Heart left ventricle (tissue), 13 donors: ENCODE measurements around the gene PIK3AP1.

ENCODE experiments used
- POLR2A ChIP-seq, 2 donors: fragments of 450-650 bp; IDR thresholded peaks; one replicate each; pipeline ENCODE4 v1.6.1; 2017; ENCODE audit warnings: antibody characterized with exemption in 2 of 2, mild to moderate bottlenecking in 2 of 2, moderate library complexity in 2 of 2
- TF ChIP-seq, protein P1 (sequence below), 12 donors: fragments of 200-600 bp; sonication (generic) in 4 of 12; IDR thresholded peaks; one replicate each; pipeline versions ENCODE4 v1.5.0 to v1.8.0; 2018 to 2022; ENCODE audit warnings: antibody characterized with exemption in 12 of 12, mild to moderate bottlenecking in 5 of 12
- donor health status: ischemic (EF 13 %, LVEDD 7.1; RV severe dilation, severe dysfunction).
- donor health status: DM: no; HTN: yes; CAD: no.
- donor health status: DM: no; HTN: no; CAD: no.
- donor health status: ischemic (EF 25% LVEDD 6.9; RV normal size, moderate dysfunction).
- donor health status: ischemic (EF 25% LVEDD 5.7; RV mildly dilated, moderate dysfunction).
- donor health status: ischemic (EF 35%, LVEDD 5.7; RV mildly dilated, moderate dysfunction).
- donor health status: nonischemic (EF 11% LVEDD 7.7; RV severe dilation, severe dysfunction).
- donor health status: DM: yes; HTN: yes; CAD: no.
- donor health status: PGD.
- donor health status: ischemic (EF 29% LVEDD 5.4; RV normal size, mild dysfunction).
- donor health status: nonischemic (EF 23%, LVEDD 6.1; RV moderate dilation, normal function).

DNA sequence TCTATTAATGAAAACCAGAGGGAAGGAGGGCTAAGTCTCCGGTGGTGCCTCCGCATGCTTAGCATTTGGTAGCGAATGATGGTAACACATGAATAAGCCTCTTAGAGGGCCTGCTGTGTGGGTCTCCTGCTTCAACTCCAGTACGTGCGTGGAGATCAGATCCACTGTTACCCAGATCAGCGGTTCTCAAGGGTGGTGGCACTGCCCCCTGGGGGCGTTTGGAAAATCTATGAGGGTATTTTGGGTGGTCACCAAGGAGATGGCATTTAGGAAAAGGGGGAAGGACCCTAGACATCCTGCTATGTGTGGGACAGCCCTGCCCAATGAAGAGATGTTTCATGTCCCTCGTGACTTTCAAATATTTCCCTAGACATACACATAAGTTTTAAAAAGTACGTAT lies 76.4 kb downstream of the PIK3AP1 start:
- TF ChIP-seq, protein P1, sequence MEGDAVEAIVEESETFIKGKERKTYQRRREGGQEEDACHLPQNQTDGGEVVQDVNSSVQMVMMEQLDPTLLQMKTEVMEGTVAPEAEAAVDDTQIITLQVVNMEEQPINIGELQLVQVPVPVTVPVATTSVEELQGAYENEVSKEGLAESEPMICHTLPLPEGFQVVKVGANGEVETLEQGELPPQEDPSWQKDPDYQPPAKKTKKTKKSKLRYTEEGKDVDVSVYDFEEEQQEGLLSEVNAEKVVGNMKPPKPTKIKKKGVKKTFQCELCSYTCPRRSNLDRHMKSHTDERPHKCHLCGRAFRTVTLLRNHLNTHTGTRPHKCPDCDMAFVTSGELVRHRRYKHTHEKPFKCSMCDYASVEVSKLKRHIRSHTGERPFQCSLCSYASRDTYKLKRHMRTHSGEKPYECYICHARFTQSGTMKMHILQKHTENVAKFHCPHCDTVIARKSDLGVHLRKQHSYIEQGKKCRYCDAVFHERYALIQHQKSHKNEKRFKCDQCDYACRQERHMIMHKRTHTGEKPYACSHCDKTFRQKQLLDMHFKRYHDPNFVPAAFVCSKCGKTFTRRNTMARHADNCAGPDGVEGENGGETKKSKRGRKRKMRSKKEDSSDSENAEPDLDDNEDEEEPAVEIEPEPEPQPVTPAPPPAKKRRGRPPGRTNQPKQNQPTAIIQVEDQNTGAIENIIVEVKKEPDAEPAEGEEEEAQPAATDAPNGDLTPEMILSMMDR (IDR thresholded peaks at IDR 0.05), result no peak
- no peak for TF ChIP-seq POLR2A (IDR thresholded peaks at IDR 0.05)
